IMR-90 (cell line): ENCODE data around the gene DOCK4. TPM values are rescaled to one million over a fixed set of nuclear protein-coding genes. Genes with fewer than 3 reads are reported as not detected.

Experiments used
- ATAC-seq: fragments of 200-7000 bp; cut with Tn5 transposase; 2 replicates; pipeline ENCODE4 v1.9.1; 2020; ENCODE audit warnings: low read depth, mild to moderate bottlenecking, moderate library complexity
- BruUV-seq: library from RNA; stranded (reverse); fragments of 400-500 nt; replicated peaks from 2 replicates; lab custom pipeline; 2021; lab: Mats Ljungman, UMichigan
- CTCF ChIA-PET: fragments of 300-600 bp; formaldehyde crosslinking; extraction: SDS; loops from one replicate; lab custom pipeline; 2021; ENCODE audit warnings: antibody characterized with exemption; lab: Yijun Ruan, JAX
- POLR2A ChIA-PET: fragments of 300-600 bp; sonication (Branson Sonifier 250); formaldehyde crosslinking; loops from one replicate; lab custom pipeline; 2022; ENCODE audit warnings: antibody characterized with exemption; ENCODE audit not compliant: unreplicated experiment; lab: Charles Lee
- DNase-seq: peaks from one replicate; pipeline ENCODE4 v3.0.0; 2013
- H2AFZ ChIP-seq: replicated peaks from 2 replicates; pipeline ENCODE3; 2013; ENCODE audit warnings: low read length, mild to moderate bottlenecking; ENCODE audit not compliant: poor library complexity
- H2AK5ac ChIP-seq: 2 replicates; pipeline ENCODE4 v1.6.1; 2013; ENCODE audit warnings: low read depth, low read length, inconsistent platforms
- H2AK9ac ChIP-seq: replicated peaks from 2 replicates; pipeline ENCODE3; 2013; ENCODE audit warnings: mild to moderate bottlenecking, low read depth, low read length, moderate library complexity; ENCODE audit not compliant: poor library complexity
- H2BK120ac ChIP-seq: 2 replicates; pipeline ENCODE4 v1.6.1; 2013; ENCODE audit warnings: low read depth, low read length, inconsistent platforms
- H2BK15ac ChIP-seq: 3 replicates; pipeline ENCODE4 v1.6.1; 2013; ENCODE audit warnings: low read depth, low read length, inconsistent platforms
- H2BK20ac ChIP-seq: 2 replicates; pipeline ENCODE4 v1.6.1; 2013; ENCODE audit warnings: low read depth, mild to moderate bottlenecking, inconsistent platforms, low read length, moderate library complexity
- H2BK5ac ChIP-seq: 2 replicates; pipeline ENCODE4 v1.6.1; 2013; ENCODE audit warnings: mild to moderate bottlenecking, low read depth, low read length, inconsistent platforms; ENCODE audit not compliant: poor library complexity, severe bottlenecking
- H3K14ac ChIP-seq: replicated peaks from 2 replicates; pipeline ENCODE4 v1.6.1; 2013; ENCODE audit warnings: low read depth, low read length, inconsistent platforms
- H3K18ac ChIP-seq: 2 replicates; pipeline ENCODE4 v1.6.1; 2013; ENCODE audit warnings: low read depth, low read length, control low read depth
- H3K23ac ChIP-seq: 2 replicates; pipeline ENCODE4 v1.6.1; 2013; ENCODE audit warnings: low read depth, low read length, inconsistent platforms
- H3K27ac ChIP-seq: 2 replicates; pipeline ENCODE4 v1.5.1; 2013; ENCODE audit warnings: mild to moderate bottlenecking, control low read depth, low read length; ENCODE audit not compliant: insufficient read depth
- H3K27me3 ChIP-seq: 2 replicates; pipeline ENCODE4 v1.6.1; 2013; ENCODE audit warnings: low read length; ENCODE audit not compliant: control insufficient read depth, insufficient read depth
- H3K36me3 ChIP-seq: 2 replicates; pipeline ENCODE4 v1.6.1; 2013; ENCODE audit warnings: low read length, mixed read lengths; ENCODE audit not compliant: control insufficient read depth, insufficient read depth
- H3K4ac ChIP-seq: 2 replicates; pipeline ENCODE4 v1.6.1; 2013; ENCODE audit warnings: low read depth, low read length, inconsistent platforms
- H3K4me1 ChIP-seq: 2 replicates; pipeline ENCODE4 v1.6.1; 2013; ENCODE audit warnings: low read length, mixed read lengths; ENCODE audit not compliant: control insufficient read depth, insufficient read depth
- H3K4me2 ChIP-seq: 2 replicates; pipeline ENCODE4 v1.6.1; 2013; ENCODE audit warnings: low read depth, mild to moderate bottlenecking, control low read depth, low read length, moderate library complexity
- H3K4me3 ChIP-seq: 2 replicates; pipeline ENCODE4 v1.5.1; 2013; ENCODE audit warnings: low read depth, mild to moderate bottlenecking, control low read depth, low read length, moderate library complexity; ENCODE audit not compliant: insufficient read depth
- H3K56ac ChIP-seq: 2 replicates; pipeline ENCODE4 v1.6.1; 2013; ENCODE audit warnings: low read length, inconsistent platforms; ENCODE audit not compliant: insufficient read depth; ENCODE audit errors: extremely low read depth
- H3K79me1 ChIP-seq, 2 experiments: 2 replicates each; pipeline ENCODE4 v1.6.1; 2013; ENCODE audit warnings: low read length in 2 of 2, inconsistent platforms in 1 of 2, low read depth in 1 of 2
- H3K9ac ChIP-seq: 2 replicates; pipeline ENCODE4 v1.6.1; 2013; ENCODE audit warnings: low read depth, low read length, control low read depth
- H3K9me1 ChIP-seq: 2 replicates; pipeline ENCODE4 v1.6.1; 2013; ENCODE audit warnings: low read length, inconsistent platforms; ENCODE audit not compliant: insufficient read depth
- H3K9me3 ChIP-seq: 2 replicates; pipeline ENCODE4 v1.6.1; 2013; ENCODE audit warnings: low read length; ENCODE audit not compliant: control insufficient read depth, insufficient read depth
- H4K20me1 ChIP-seq: 2 replicates; pipeline ENCODE4 v1.6.1; 2013; ENCODE audit warnings: low read length, inconsistent platforms; ENCODE audit not compliant: insufficient read depth
- H4K5ac ChIP-seq: 2 replicates; pipeline ENCODE4 v1.6.1; 2013; ENCODE audit warnings: mild to moderate bottlenecking, low read depth, low read length, control low read depth
- H4K8ac ChIP-seq, 2 experiments: 2 replicates each; pipeline ENCODE4 v1.6.1; 2013; ENCODE audit warnings: low read depth in 2 of 2, low read length in 2 of 2, control low read depth in 1 of 2, inconsistent platforms in 1 of 2
- H4K91ac ChIP-seq: 2 replicates; pipeline ENCODE4 v1.6.1; 2013; ENCODE audit warnings: low read depth, low read length, inconsistent platforms; ENCODE audit not compliant: insufficient read depth
- FOS ChIP-seq: fragments of 150-350 bp; IDR thresholded peaks from 2 replicates; pipeline ENCODE4 v1.6.1; 2016; ENCODE audit warnings: low read depth, low read length
- NFE2L2 ChIP-seq: fragments of 150-350 bp; IDR thresholded peaks from 2 replicates; pipeline ENCODE4 v1.6.1; 2016; ENCODE audit warnings: low read depth, mild to moderate bottlenecking, low read length
- POLR2A ChIP-seq: IDR thresholded peaks from 2 replicates; pipeline ENCODE4 v1.6.1; 2012; ENCODE audit warnings: mild to moderate bottlenecking, low read depth, low read length
- RCOR1 ChIP-seq: IDR thresholded peaks from 2 replicates; pipeline ENCODE4 v1.6.1; 2012; ENCODE audit warnings: mild to moderate bottlenecking, low read length, improper control_type of control experiment; ENCODE audit not compliant: insufficient replicate concordance
- RFX5 ChIP-seq: IDR thresholded peaks from 2 replicates; pipeline ENCODE4 v1.8.0; 2012; ENCODE audit warnings: low read depth, mild to moderate bottlenecking, low read length, moderate library complexity
- WGBS, 2 experiments: methylation state at CpG; one replicate each; pipeline versions ENCODE4 v1.1.5 to v1.1.7; 2013; ENCODE audit warnings: missing lambda C conversion rate in 2 of 2; ENCODE audit not compliant: insufficient read length in 1 of 2; ENCODE audit errors: extremely low coverage in 2 of 2; 5-methylcytosine and 5-hydroxymethylcytosine counted together
- dilution Hi-C: fragments of 300-500 bp; cut with HindIII; formaldehyde crosslinking; loops from one replicate; pipeline ENCODE4 v1.14.3; 2018; ENCODE audit warnings: low sequenced_read_pairs; ENCODE audit not compliant: unreplicated experiment
- in situ Hi-C: fragments of 300-500 bp; cut with MboI; formaldehyde crosslinking; loops from 3 replicates; pipeline ENCODE4 v1.14.3; 2019; ENCODE audit warnings: low sequenced_read_pairs, inconsistent platforms, mixed read lengths
- intact Hi-C: fragments of 100-400 bp; cut with micrococcal nuclease; formaldehyde crosslinking; loops from 2 replicates; pipeline ENCODE4 v1.10.0; 2022
- polyA plus RNA-seq, 3 experiments: library from polyadenylated mRNA; depleted of rRNA; stranded (reverse); fragments of >200 nt; gene quantifications; 2 replicates each; pipeline ENCODE4 v1.2.3, GENCODE V29; 2012; ENCODE audit warnings: low replicate concordance in 1 of 3
- total RNA-seq: library from RNA; depleted of rRNA; stranded (reverse); fragments of >200 nt; gene quantifications from 2 replicates; pipeline ENCODE4 v1.2.3, GENCODE V29; 2012
- TF ChIP-seq, protein P1 (sequence below): conservative IDR thresholded peaks from 2 replicates; pipeline ENCODE4 v1.5.1; 2012; ENCODE audit warnings: mild to moderate bottlenecking, low read depth, low read length, improper control_type of control experiment
- TF ChIP-seq, protein P2 (sequence below): fragments of 150-350 bp; IDR thresholded peaks from 2 replicates; pipeline ENCODE4 v1.6.1; 2017; ENCODE audit warnings: mild to moderate bottlenecking, antibody characterized with exemption, low read length, low read depth
- TF ChIP-seq, protein P3 (sequence below): fragments of 150-350 bp; IDR thresholded peaks from 2 replicates; pipeline ENCODE4 v1.6.1; 2016; ENCODE audit warnings: low read depth, mild to moderate bottlenecking, low read length, moderate library complexity, borderline replicate concordance

The DOCK4 gene
- total and polyA plus RNA-seq, 2 of the 4 experiments (the other 2 are of a cell fraction), result 4.4 to 12.2 TPM

DNA sequence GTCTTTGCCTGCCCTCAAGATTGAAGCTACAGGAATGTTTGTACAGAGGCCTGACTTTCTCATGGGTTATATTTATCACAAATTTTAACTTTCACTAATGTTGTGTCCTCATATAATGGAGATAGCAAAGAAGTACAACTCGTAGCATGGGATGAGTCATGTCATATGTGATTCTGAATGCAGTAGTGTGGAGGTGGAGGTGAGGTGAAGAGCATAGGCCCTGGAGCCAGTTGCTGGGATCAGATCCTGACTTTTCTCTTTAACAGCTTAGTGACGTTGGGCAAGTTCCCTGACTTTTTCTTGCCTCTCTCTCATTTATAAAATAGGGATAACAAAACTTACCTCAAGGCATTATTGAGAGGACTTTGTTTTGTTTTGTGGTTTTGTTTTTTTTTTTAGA lies 511.8 kb downstream of the DOCK4 start:
- H3K4me1 ChIP-seq, result no peaks in the 10 kb centered on the region
- H2BK15ac ChIP-seq, result no peak overlapping the region
- H3K18ac ChIP-seq, result no peak overlapping the region
- H2AK9ac ChIP-seq, result no peak overlapping the region
- no peaks in the 10 kb centered on the region for H3K36me3 ChIP-seq
- in situ Hi-C loops (no loop called here), intact Hi-C loops (no loop called here), dilution Hi-C loops (no loop called here)
- H3K9me3 ChIP-seq, result no peaks in the 10 kb centered on the region
- H4K91ac ChIP-seq, result no peak overlapping the region
- H2AFZ ChIP-seq, result no peak overlapping the region
- H2AK5ac ChIP-seq, result no peak overlapping the region
- H3K14ac ChIP-seq, result no peak overlapping the region
- H3K56ac ChIP-seq, result no peak overlapping the region
- no peak overlapping the region for H2BK120ac ChIP-seq
- DNase-seq, result no peak
- H4K20me1 ChIP-seq, result no peaks in the 10 kb centered on the region
- BruUV-seq, result no TSS peak
- no peak overlapping the region for H3K23ac ChIP-seq
- no peak overlapping the region for H2BK5ac ChIP-seq
- H3K9ac ChIP-seq, result no peak overlapping the region
- H3K27ac ChIP-seq, result no peak overlapping the region
- H3K4ac ChIP-seq, result no peak overlapping the region
- no peak overlapping the region for H2BK20ac ChIP-seq
- H3K79me1 ChIP-seq, result no peaks in the 10 kb centered on the region
- CTCF ChIA-PET, result no interaction called here
- no CpG with 5 or more reads among the region's 2 CpGs for WGBS, 2 experiments
- POLR2A ChIA-PET, result no interaction called here
- no peaks in the 10 kb centered on the region for H3K9me1 ChIP-seq
- TF ChIP-seq RCOR1 (no peak), NFE2L2 (no peak), POLR2A (no peak), FOS (no peak), RFX5 (no peak)
- TF ChIP-seq, protein P1, sequence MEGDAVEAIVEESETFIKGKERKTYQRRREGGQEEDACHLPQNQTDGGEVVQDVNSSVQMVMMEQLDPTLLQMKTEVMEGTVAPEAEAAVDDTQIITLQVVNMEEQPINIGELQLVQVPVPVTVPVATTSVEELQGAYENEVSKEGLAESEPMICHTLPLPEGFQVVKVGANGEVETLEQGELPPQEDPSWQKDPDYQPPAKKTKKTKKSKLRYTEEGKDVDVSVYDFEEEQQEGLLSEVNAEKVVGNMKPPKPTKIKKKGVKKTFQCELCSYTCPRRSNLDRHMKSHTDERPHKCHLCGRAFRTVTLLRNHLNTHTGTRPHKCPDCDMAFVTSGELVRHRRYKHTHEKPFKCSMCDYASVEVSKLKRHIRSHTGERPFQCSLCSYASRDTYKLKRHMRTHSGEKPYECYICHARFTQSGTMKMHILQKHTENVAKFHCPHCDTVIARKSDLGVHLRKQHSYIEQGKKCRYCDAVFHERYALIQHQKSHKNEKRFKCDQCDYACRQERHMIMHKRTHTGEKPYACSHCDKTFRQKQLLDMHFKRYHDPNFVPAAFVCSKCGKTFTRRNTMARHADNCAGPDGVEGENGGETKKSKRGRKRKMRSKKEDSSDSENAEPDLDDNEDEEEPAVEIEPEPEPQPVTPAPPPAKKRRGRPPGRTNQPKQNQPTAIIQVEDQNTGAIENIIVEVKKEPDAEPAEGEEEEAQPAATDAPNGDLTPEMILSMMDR, result no peak
- TF ChIP-seq, protein P2, sequence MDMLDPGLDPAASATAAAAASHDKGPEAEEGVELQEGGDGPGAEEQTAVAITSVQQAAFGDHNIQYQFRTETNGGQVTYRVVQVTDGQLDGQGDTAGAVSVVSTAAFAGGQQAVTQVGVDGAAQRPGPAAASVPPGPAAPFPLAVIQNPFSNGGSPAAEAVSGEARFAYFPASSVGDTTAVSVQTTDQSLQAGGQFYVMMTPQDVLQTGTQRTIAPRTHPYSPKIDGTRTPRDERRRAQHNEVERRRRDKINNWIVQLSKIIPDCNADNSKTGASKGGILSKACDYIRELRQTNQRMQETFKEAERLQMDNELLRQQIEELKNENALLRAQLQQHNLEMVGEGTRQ, result no peak
- TF ChIP-seq, protein P3, sequence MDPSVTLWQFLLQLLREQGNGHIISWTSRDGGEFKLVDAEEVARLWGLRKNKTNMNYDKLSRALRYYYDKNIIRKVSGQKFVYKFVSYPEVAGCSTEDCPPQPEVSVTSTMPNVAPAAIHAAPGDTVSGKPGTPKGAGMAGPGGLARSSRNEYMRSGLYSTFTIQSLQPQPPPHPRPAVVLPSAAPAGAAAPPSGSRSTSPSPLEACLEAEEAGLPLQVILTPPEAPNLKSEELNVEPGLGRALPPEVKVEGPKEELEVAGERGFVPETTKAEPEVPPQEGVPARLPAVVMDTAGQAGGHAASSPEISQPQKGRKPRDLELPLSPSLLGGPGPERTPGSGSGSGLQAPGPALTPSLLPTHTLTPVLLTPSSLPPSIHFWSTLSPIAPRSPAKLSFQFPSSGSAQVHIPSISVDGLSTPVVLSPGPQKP, result no peak
- no peak overlapping the region for H4K8ac ChIP-seq
- no peak overlapping the region for H3K4me3 ChIP-seq
- H3K4me2 ChIP-seq, result no peak overlapping the region
- no peak for ATAC-seq
- no peak overlapping the region for H4K5ac ChIP-seq
- H3K27me3 ChIP-seq, result no peaks in the 10 kb centered on the region
